ENCODE results near the gene ASXL3.

DNA sequence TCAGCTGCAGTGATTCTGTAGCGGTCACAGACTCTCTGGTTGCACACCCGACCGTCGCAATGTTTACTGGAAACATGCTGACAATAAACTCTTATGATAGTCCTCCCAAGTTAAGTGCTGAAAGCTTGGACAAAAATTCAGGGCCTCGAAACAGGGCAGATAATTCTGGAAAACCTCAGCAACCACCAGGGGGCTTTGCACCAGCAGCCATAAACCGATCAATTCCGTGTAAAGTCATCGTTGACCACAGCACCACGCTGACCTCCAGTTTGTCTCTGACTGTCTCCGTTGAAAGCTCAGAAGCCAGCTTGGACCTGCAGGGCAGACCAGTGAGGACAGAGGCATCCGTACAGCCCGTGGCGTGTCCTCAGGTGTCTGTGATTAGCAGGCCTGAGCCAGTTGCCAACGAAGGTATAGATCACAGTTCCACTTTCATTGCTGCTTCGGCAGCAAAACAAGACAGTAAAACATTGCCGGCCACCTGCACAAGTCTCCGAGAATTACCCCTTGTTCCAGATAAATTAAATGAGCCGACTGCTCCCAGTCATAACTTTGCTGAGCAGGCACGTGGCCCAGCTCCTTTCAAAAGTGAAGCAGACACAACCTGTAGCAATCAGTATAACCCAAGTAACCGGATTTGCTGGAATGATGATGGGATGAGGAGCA is 166.1 kb downstream of the ASXL3 start:
- TF ChIP-seq POLR2A (IDR thresholded peaks at IDR 0.05; ENCODE audit: low read depth, low read length): no peak
- TF ChIP-seq POLR2AphosphoS5 (IDR thresholded peaks at IDR 0.05; ENCODE audit: low read depth, low read length): no peak

All from GM12891 (cell line).